Kidney epithelial cell (primary cell): ENCODE data around the gene PARP12. TPM values are rescaled to one million over a fixed set of nuclear protein-coding genes. Genes with fewer than 3 reads are reported as not detected.

ENCODE experiments used
- DNase-seq: peaks from one replicate; pipeline ENCODE4 v3.0.0-alpha.2; 2010; ENCODE audit warnings: low read depth
- H3K27me3 ChIP-seq: 2 replicates; pipeline ENCODE4 v1.6.0; 2011; ENCODE audit warnings: low read length; ENCODE audit not compliant: control insufficient read depth, insufficient read depth
- H3K36me3 ChIP-seq: 2 replicates; pipeline ENCODE4 v1.5.1; 2011; ENCODE audit warnings: low read length; ENCODE audit not compliant: control insufficient read depth, insufficient read depth
- H3K4me3 ChIP-seq: 2 replicates; pipeline ENCODE4 v1.5.1; 2011; ENCODE audit warnings: low read depth, mild to moderate bottlenecking, control low read depth, low read length
- total RNA-seq: library from RNA; depleted of rRNA; stranded (reverse); fragments of >200 nt; gene quantifications from 2 replicates; pipeline ENCODE4 v1.2.3, GENCODE V29; 2015
- TF ChIP-seq, protein P1 (sequence below): IDR thresholded peaks from 2 replicates; pipeline ENCODE4 v1.5.1; 2011; ENCODE audit warnings: mild to moderate bottlenecking, moderate library complexity, low read length, control low read depth, inconsistent platforms; ENCODE audit not compliant: insufficient read depth, poor library complexity, severe bottlenecking

PARP12 gene
- total RNA-seq, 1 donor from 2014 or later, result 43.1 TPM

DNA sequence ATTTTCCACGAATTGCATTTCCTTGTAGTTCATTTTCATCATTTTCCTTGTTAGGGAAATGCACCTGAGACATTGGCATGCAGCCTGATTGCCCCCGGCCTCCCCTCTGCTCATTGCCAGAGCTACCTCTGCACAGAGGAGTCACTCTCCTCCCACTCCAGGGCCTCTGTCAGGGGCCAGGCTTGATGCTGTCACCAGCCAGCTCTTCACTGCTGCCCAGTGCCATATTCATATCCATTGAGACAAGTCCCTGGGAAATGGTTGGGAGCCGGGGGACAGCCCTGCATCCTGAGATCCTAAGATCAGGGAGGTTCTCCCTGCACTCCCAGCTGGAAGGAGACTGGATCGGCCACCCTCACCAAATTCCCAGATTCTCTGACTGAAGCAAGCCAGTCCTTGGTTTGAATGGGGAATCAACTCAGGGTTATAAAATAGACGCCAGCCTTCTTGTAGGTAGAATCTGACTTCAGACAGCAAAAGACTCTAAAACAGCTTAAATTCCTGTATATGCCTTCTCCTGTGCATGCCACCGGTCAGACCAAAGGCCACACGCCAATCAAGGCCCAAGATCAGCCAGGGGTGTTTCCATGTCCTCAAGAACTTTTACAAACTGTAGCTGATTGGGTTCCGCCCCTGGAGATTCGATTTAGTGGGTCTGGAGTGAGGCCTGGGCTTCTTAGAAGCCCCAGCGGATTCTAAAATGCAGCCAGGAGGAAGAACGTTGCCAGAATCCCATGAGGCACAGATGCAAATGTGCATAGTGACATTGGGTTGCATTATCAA is 86.5 kb downstream of the PARP12 start:
- no peak overlapping the region for H3K4me3 ChIP-seq
- no peak for DNase-seq
- TF ChIP-seq, protein P1, sequence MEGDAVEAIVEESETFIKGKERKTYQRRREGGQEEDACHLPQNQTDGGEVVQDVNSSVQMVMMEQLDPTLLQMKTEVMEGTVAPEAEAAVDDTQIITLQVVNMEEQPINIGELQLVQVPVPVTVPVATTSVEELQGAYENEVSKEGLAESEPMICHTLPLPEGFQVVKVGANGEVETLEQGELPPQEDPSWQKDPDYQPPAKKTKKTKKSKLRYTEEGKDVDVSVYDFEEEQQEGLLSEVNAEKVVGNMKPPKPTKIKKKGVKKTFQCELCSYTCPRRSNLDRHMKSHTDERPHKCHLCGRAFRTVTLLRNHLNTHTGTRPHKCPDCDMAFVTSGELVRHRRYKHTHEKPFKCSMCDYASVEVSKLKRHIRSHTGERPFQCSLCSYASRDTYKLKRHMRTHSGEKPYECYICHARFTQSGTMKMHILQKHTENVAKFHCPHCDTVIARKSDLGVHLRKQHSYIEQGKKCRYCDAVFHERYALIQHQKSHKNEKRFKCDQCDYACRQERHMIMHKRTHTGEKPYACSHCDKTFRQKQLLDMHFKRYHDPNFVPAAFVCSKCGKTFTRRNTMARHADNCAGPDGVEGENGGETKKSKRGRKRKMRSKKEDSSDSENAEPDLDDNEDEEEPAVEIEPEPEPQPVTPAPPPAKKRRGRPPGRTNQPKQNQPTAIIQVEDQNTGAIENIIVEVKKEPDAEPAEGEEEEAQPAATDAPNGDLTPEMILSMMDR, result no peak
- no peaks in the 10 kb centered on the region for H3K36me3 ChIP-seq
- no peaks in the 10 kb centered on the region for H3K27me3 ChIP-seq

DNA sequence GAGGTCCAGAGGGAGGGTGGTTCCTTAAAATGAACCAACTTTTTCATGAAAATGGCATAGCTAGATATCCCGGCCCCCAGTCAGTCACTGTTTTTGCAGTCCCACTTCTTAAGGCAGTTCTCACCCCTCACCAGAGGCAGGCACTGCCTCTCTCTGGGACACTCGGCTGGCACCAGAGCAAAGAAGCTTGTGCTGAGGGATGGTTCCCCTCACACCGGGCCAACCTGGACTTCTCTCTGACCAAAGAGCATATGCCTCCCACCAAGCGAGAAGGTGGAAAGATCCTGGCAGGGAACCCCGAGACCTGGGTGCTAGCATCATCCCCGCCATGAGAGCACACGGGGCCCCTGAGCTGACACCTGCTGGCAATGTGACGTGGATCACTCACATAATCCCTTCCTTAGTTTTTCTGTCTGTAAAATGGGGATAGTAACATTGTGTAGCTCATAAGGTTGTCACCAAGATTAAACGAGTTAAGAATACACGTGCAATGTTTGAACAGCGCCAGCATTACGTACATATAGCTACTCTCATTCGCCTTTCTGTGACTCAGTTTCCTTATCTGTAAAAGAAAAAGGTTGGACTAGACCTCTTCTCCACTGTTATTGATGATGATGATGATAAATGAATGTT is 88.5 kb downstream of the PARP12 start:
- no peaks in the 10 kb centered on the region for H3K27me3 ChIP-seq
- H3K36me3 ChIP-seq, result no peaks in the 10 kb centered on the region
- DNase-seq, result no peak
- no peak overlapping the region for H3K4me3 ChIP-seq
- TF ChIP-seq, protein P1, result no peak

Other genes with a start within 250 kb of the PARP12 start
- 7.1 and 7.8 TPM in 2 replicates for gene TBXAS1, start 233.7 kb downstream of the PARP12 start, total RNA-seq
- gene KDM7A, start 114.0 kb upstream of the PARP12 start, total RNA-seq, result 9.7 and 11.5 TPM in 2 replicates